Gastroesophageal sphincter (tissue), 3 donors: ENCODE measurements around the gene SAMD5.

ENCODE experiments used
- CTCF ChIP-seq, 4 experiments: fragments of 200-600 bp in 2 of 4; fragments of 450-650 bp in 2 of 4; sonication (generic) in 1 of 4; IDR thresholded peaks; one replicate each; pipeline ENCODE4 v1.5.1; 2017 to 2019; ENCODE audit warnings: antibody characterized with exemption in 4 of 4, mild to moderate bottlenecking in 2 of 4, moderate library complexity in 2 of 4
- POLR2AphosphoS5 ChIP-seq: sonication (generic); formaldehyde crosslinking; IDR thresholded peaks from one replicate; pipeline ENCODE4 v1.6.1; 2017; ENCODE audit warnings: antibody characterized with exemption

GRCh38 chr6:147553099-147553498 lies 44.6 kb downstream of the SAMD5 start:
- TF ChIP-seq CTCF (IDR thresholded peaks at IDR 0.05) = no peak
- TF ChIP-seq POLR2AphosphoS5 = no peak
